GM21825 (cell line): ENCODE data around the gene KDM4B.

ENCODE experiments used
- ATAC-seq: cut with Tn5 transposase; IDR thresholded peaks from one replicate; pipeline ENCODE4 v1.9.1; 2021; ENCODE audit warnings: mild to moderate bottlenecking, moderate library complexity; ENCODE audit not compliant: unreplicated experiment

Gene KDM4B

DNA sequence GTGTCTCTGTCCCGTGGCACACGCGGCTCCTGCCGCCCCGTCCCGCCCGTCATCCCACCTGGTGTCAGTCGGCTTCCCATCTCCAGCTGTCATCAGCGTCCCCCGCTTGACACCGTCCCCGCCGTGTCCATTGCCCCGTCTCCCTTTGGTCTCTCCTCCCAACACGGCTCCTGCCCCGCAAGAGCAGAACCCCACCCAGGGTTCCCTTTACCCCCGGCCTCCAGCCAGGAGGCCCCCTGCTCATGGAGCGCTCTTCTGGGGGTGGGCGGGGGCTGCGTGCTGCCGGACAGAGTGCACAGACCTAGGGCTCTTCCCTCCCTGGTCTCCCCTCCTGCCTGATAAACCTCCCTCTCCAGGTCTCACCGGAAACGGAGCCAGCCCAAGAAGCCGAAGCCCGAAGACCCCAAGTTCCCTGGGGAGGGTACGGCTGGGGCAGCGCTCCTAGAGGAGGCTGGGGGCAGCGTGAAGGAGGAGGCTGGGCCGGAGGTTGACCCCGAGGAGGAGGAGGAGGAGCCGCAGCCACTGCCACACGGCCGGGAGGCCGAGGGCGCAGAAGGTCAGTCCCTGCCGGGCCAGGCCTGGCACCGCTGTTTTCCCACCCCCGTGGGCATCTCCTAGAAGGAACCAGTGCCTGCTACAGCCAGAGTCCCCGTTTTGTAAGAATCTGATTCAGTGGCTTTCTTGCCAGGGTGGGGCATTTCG, 150.5 kb downstream of the KDM4B start:
- ATAC-seq, result no peak

- ATAC-seq, result no peak
These were observed 151.4 kb downstream of the KDM4B start for GRCh38 chr19:5120321-5120720.

- no peak for ATAC-seq
These were observed 151.9 kb downstream of the KDM4B start for GRCh38 chr19:5120833-5121232.

DNA sequence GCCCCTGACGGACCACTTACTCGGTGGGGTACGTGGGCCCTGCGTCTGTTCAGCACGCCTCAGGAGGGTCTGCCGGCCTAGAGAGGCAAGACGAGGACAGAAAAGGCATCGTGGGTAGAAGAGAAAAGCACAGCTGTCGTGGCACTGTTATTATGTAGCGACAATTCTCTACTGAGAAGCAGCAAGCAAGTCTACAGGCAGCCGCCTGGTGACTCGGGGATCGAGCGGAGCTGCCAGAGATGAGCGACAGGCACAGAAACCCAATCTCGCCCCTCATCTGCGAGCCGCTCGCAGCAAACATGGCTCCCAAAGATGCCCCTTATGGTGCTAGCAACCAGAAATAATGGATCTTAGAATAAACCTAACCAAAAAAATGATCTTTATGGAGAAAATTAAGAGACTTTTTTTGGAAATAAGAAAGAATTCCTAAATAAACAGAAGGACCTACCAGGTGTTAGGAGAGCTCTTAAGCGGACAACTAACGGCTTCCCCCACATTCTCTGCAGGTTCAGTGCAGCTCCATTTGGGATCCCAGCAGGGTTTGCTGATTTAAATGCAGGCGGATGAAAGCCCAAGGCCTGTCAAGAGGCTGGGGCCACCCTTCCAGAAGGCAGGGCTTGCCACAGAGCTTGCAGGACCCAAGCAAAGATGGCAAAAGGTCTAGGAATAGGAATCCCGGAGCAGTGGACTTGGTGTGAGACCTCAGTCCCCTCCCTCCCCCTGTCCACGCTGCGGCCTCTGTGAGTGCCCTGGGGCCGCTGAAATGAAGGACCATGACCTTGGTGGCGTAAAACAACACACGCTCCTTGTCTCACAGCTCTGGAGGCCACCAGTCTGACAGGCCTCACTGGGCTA, 152.6 kb downstream of the KDM4B start:
- no peak for ATAC-seq

DNA sequence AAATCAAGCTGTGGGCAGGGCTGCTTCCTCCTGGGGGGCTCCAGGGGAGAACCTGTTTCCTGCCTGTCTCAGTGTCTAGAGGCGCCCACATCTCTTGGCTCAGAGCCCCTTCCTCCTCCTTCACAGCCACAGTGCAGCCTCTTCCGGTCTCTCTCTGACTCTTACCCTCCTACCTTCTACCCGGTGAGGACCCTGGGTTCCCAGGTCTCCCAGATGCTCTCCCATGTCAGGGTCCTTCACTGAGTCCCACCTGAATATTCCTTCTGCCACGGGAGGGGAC, 153.1 kb downstream of the KDM4B start:
- no peak for ATAC-seq

GRCh38 chr19:5122671-5123409, 153.9 kb downstream of the KDM4B start:
- ATAC-seq, result no peak

GRCh38 chr19:5123646-5124045, 154.7 kb downstream of the KDM4B start:
- ATAC-seq, result no peak

- ATAC-seq, result no peak
These were observed 155.4 kb downstream of the KDM4B start for GRCh38 chr19:5124111-5124855.

GRCh38 chr19:5125376-5125775, 156.5 kb downstream of the KDM4B start:
- no peak for ATAC-seq

DNA sequence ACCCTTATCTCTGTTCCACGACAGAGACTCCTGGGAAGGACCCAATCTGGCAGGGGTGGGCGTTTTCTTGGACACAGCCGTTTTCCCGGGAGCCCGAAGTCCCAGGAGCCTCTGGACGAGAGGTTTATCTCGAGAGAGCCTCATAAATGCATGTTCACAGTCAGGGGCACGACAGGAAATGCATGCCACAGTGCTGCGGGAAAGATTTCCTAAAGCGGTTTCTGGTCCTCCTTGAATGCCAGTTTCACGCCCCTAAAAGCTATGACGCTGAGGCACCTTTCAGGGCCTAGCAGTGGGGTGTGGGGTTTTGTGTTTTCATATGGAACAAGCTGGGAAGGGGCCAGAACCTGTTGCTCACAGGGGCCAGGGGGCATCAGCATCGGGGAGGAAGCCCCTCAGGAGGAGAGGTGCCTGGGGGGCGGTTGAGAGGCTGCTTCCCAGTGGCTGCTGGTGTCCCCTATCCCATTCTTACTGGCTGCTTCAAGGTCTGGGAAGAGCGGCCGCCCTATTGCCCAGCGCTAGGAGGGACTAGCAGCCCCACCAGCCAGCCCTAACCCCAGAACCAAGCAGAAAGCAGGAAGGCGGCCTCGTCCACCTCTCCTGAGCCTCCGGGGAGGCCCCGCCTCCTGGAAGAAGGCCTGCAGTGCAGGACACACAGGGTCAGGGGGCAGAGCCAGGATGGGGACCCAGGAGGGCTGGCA, 157.0 kb downstream of the KDM4B start:
- no peak for ATAC-seq

GRCh38 chr19:5126498-5127223, 157.7 kb downstream of the KDM4B start:
- ATAC-seq, result no peak

DNA sequence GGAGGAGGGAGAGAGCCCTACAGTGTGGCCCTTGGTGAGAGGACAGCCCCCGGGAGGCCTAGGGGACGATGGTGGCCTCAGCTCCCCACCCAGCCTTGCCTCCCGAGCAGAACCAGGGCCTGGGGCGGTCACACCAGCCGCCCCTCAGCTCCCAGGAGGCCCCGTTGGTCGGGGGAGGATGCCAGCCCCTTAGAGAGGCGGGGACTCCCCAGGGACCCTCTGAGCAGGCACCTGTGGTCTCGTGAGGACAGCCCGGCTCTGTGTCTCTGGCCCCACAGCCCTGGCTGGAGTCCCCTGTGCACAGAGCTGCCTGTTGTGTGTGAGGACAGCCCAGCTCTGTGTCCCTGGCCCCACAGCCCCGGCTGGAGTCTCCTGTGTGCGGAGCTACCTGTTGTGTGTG, 158.8 kb downstream of the KDM4B start:
- no peak for ATAC-seq

DNA sequence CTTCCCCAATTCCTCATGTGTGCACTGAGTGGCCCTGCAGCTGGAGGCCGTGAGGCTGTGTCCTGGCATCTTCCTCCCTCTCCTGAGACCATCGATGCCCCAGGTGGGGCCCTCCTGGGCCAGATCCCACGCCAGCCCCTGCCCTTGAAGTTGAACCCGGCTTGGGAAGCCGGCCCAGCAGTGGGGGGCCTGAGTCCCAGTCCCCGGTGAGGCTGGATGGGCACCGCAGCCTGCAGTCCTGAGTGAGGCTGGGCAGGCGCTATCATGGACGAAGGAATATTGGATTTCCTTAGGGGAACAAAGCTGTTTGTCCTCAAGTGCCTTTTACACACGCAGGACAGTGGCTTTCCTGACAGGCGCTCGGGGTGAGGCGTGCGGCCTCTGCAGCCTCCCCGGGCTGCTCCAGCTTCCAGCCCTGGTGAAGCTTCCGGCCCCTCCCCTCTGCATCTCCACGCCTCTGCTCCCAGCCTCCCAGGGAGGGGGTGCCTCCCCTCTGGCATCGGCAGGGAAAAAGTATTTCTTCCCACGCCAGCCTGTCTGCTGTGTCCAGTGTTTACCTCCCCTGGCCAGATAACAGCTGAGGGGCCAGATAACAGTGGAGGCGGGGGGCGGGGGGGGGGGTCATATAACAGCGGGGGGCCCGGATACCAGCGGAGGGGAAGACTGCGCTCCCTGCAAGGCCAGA, 159.5 kb downstream of the KDM4B start:
- no peak for ATAC-seq

- no peak for ATAC-seq
These were observed 160.1 kb downstream of the KDM4B start for GRCh38 chr19:5128936-5129389.

DNA sequence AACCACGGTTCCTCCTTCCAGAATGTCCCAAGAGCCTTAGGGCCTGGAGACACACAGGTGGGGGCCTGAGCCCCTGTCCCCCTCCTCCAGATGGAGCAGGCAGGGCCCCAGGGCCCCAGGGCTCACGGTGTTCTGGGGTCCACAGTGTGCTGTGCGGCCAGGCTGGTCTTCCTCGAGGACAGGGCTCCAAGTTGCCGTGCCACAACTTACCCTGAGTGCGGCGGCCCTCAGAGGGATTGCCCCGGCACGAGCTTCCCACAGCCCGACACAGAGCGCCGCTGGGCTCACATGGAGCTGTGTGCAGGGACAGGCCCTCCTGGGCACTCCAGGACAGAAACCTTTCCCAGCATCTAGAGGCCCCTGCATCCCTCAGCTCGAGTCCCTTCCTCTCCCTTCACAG, 160.8 kb downstream of the KDM4B start:
- ATAC-seq, result no peak

- ATAC-seq, result peak; percentile 37
These were observed 161.6 kb downstream of the KDM4B start for GRCh38 chr19:5130371-5131030.

- ATAC-seq, result peak; percentile 34
These were observed 162.2 kb downstream of the KDM4B start for GRCh38 chr19:5131031-5131505.

GRCh38 chr19:5131506-5132205, 162.7 kb downstream of the KDM4B start:
- no peak for ATAC-seq
